GM10847 (cell line): Measurements from ENCODE around the gene TMUB2.

Source experiments
- POLR2A ChIP-seq: IDR thresholded peaks from 2 replicates; pipeline ENCODE4 v1.6.1; 2011; ENCODE audit not compliant: insufficient read length; ENCODE audit errors: extremely low read depth

The TMUB2 gene

GRCh38 chr17:44220213-44221083 is 33.7 kb downstream of the TMUB2 start:
- TF ChIP-seq POLR2A, result no peak

GRCh38 chr17:44221084-44221861 is 34.5 kb downstream of the TMUB2 start:
- no peak for TF ChIP-seq POLR2A

GRCh38 chr17:44221862-44222111 is 35.0 kb downstream of the TMUB2 start:
- no peak for TF ChIP-seq POLR2A

DNA sequence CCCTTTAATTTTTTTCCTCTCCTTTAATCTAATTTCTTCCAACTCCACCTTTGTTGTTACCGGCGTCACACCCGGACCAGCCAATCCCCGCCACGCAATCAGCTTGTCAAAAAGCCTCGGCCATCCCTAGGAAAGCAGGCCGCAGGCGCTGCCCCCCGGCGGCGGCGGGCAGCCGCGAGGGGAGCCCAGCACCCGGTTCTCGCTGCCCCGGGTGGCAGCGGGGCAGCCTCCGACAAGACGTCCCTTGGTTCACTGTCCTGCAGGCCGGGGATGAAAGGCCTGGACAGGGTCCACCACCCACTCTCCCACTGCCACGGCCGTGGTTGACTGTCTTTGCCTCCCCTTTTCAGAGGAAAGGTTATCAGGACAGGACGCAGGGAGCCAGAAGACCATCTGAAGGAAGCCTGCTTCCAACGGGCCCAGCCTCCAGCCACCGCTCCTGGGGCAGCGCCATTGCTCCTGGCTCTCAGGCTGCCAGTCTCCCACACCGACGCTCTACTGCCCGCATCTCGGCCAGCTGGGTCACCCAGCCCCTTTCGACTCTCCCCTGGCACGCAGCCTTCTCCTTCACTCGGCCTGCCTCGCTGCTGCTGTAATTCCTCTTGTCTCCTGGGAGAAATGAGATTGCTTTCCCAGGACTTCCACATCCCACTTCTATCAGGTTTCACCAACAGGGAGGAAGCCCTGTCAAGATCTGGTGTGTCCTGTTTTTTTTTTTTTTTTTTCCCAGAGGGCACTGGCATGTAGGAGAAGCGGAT is 35.5 kb downstream of the TMUB2 start:
- no peak for TF ChIP-seq POLR2A

GRCh38 chr17:44223541-44224071 is 36.8 kb downstream of the TMUB2 start:
- no peak for TF ChIP-seq POLR2A

DNA sequence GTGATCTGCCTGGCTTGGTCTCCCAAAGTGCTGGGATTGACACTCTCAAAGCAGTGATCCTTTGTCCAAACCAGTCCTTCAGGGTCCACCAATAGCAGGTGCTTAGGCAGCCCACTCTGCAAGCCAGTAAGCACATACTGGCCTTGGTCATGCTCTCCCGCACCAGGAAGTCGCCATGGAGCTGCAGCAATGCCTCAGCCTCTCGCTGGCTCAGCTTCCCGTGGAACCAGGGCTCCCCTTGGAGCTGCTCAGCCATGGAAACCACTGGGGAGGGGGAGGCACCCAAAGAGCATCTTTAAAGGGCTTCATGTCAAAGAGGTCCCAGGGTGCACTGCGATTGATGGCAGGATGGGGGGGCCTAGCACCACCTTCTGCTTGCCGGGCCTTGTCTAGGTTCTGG is 42.3 kb downstream of the TMUB2 start:
- TF ChIP-seq POLR2A, result no peak

DNA sequence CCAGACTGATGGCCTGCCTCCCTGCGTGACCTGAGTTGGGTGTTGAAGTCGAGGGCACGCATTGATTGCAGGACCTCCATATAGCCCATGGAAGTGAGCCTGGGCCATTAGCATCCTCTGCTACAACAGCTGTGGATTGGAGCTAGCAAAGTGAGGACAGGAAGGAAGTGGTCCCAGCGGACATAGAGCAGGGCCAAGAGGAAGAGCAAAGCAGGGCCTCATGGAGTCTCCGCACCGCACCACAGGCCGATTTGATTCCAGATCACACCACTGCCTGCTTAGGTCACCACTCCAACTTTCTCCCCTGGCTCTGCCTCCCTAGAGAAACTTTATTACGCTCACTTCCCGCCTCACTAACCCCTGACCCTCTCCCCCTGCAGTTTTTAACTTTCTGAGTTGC is 43.4 kb downstream of the TMUB2 start:
- TF ChIP-seq POLR2A, result no peak

DNA sequence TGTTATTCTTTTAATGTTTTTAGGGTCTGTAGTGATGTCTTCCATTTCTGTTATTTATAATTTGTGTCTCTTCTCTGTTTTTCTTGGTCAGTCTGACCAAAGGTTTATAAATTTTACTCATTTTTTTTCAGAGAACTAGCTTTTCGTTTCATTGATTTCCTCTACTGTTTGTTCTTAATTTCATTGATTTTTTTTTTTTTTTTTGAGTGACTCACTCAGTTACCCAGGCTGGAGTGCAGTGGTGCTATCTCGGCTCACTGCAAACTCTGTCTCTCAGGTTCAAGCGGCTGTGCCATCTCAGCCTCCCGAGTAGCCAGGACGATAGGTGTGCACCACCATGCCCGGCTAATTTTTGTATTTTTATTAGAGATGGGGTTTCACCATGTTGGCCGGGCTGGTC is 45.3 kb downstream of the TMUB2 start:
- TF ChIP-seq POLR2A, result no peak

GRCh38 chr17:44233582-44233981 is 46.8 kb downstream of the TMUB2 start:
- no peak for TF ChIP-seq POLR2A

GRCh38 chr17:44235583-44235936 is 48.8 kb downstream of the TMUB2 start:
- no peak for TF ChIP-seq POLR2A

GRCh38 chr17:44236444-44236991 is 49.7 kb downstream of the TMUB2 start:
- no peak for TF ChIP-seq POLR2A

DNA sequence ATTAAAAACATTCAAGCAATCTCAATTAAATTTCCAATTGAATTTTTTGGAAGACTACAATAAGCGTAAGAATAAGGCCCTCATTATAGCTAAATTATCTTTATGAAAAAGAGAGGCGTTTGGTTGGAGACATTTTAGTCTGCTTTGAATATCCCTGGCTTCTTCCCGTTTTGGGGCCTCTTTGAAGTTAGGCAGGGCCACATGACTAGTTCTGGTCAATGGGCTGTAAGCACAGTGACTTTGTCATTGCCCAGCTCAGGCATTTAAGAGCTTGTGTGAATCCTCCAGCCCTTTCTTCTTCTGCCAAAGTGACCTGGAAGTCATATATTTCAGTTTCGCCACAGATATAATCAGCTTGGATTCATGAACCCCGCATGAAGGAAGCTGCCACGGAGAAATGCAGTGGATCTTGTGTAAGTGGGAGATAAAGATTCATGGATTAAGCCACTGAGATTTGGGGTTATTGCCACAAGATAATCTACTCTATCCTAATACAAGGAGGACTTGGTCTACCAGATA is 54.4 kb downstream of the TMUB2 start:
- TF ChIP-seq POLR2A, result no peak
